ENCODE data around the gene CPXM2.

CPXM2 gene

GRCh38 chr10:123715546-123715945, 176.1 kb downstream of the CPXM2 start:
- Histone ChIP-seq H3K4me3 (replicated peaks; ENCODE audit: insufficient read depth, low read length) (no peak overlapping the region), H3K27me3 (ENCODE audit: insufficient read depth, poor library complexity, severe bottlenecking) (no peaks in the 10 kb centered on the region), H3K27ac (replicated peaks) (no peak overlapping the region)
- DNase-seq (ENCODE audit: low read depth in 1 of 2, low spot score in 1 of 2) = no peak
- TF ChIP-seq SPI1 (IDR thresholded peaks at IDR 0.05; ENCODE audit: borderline replicate concordance, low read depth) = no peak
- no peak for TF ChIP-seq GABPA (IDR thresholded peaks at IDR 0.05; ENCODE audit: low read depth)
- no peak for TF ChIP-seq POLR2AphosphoS5 (IDR thresholded peaks at IDR 0.05; ENCODE audit: low read depth)
- no peak for TF ChIP-seq CTCF (IDR thresholded peaks at IDR 0.05; ENCODE audit: insufficient read depth, low read length)
- no peak for TF ChIP-seq REST (IDR thresholded peaks at IDR 0.05; ENCODE audit: insufficient replicate concordance, low read depth)

- no peak overlapping the region for H3K27ac ChIP-seq (replicated peaks)
- no peak for DNase-seq (ENCODE audit: low read depth in 1 of 2, low spot score in 1 of 2)
- H3K27me3 ChIP-seq (ENCODE audit: insufficient read depth, poor library complexity, severe bottlenecking) = no peaks in the 10 kb centered on the region
- TF ChIP-seq CTCF (IDR thresholded peaks at IDR 0.05; ENCODE audit: insufficient read depth, low read length) (no peak), REST (IDR thresholded peaks at IDR 0.05; ENCODE audit: insufficient replicate concordance, low read depth) (no peak), POLR2AphosphoS5 (IDR thresholded peaks at IDR 0.05; ENCODE audit: low read depth) (no peak), SPI1 (IDR thresholded peaks at IDR 0.05; ENCODE audit: borderline replicate concordance, low read depth) (no peak)
- no peak overlapping the region for H3K4me3 ChIP-seq (replicated peaks; ENCODE audit: insufficient read depth, low read length)
Observed at GRCh38 chr10:123706236-123706635, 185.4 kb downstream of the CPXM2 start.

GRCh38 chr10:123704812-123705211, 186.8 kb downstream of the CPXM2 start:
- Histone ChIP-seq H3K27ac (replicated peaks) (no peak overlapping the region), H3K4me3 (replicated peaks; ENCODE audit: insufficient read depth, low read length) (no peak overlapping the region), H3K27me3 (ENCODE audit: insufficient read depth, poor library complexity, severe bottlenecking) (no peaks in the 10 kb centered on the region)
- peak in 1 of 2 experiments; percentile 26 for DNase-seq (ENCODE audit: low read depth in 1 of 2, low spot score in 1 of 2)
- TF ChIP-seq POLR2AphosphoS5 (IDR thresholded peaks at IDR 0.05; ENCODE audit: low read depth) (no peak), GABPA (IDR thresholded peaks at IDR 0.05; ENCODE audit: low read depth) (no peak), SPI1 (IDR thresholded peaks at IDR 0.05; ENCODE audit: borderline replicate concordance, low read depth) (no peak), CTCF (IDR thresholded peaks at IDR 0.05; ENCODE audit: insufficient read depth, low read length) (no peak), REST (IDR thresholded peaks at IDR 0.05; ENCODE audit: insufficient replicate concordance, low read depth) (no peak)
